K562 (cell line): Measurements from ENCODE around the gene INSIG1. TPM values are rescaled to one million over a fixed set of nuclear protein-coding genes. Genes with fewer than 3 reads are reported as not detected.
A peak's percentile ranks its signal among the peaks of the same experiment; 100 is the strongest.

Experiments used
- CCAR2 ChIP-seq: fragments of 200-400 bp; formaldehyde crosslinking; IDR thresholded peaks from 2 replicates; pipeline ENCODE4 v1.6.1; 2017; ENCODE audit warnings: mild to moderate bottlenecking, low read depth, low read length
- CREBBP ChIP-seq: IDR thresholded peaks from one replicate; pipeline ENCODE4 v1.6.1; 2012; ENCODE audit warnings: low read depth, mild to moderate bottlenecking, control low read depth, inconsistent platforms, low read length
- CTCFL ChIP-seq: IDR thresholded peaks from 2 replicates; pipeline ENCODE4 v1.6.1; 2011; ENCODE audit warnings: borderline replicate concordance, low read depth, mild to moderate bottlenecking, moderate library complexity, low read length; ENCODE audit not compliant: insufficient read depth, poor library complexity, severe bottlenecking
- CXXC5 ChIP-seq: fragments of 250-450 bp; sonication (Bioruptor Pico); IDR thresholded peaks from 2 replicates; pipeline ENCODE4 v1.8.0; 2022; ENCODE audit warnings: inconsistent platforms, mild to moderate bottlenecking, moderate library complexity
- DNMT1 ChIP-seq: fragments of 450-650 bp; IDR thresholded peaks from 2 replicates; pipeline ENCODE4 v1.6.1; 2016; ENCODE audit warnings: antibody characterized with exemption, mild to moderate bottlenecking
- E2F6 ChIP-seq, 2 experiments: IDR thresholded peaks; 2 replicates each; pipeline ENCODE4 v1.6.1; 2011; ENCODE audit warnings: borderline replicate concordance in 1 of 2, control low read depth in 1 of 2, low read depth in 1 of 2, low read length in 1 of 2, mild to moderate bottlenecking in 1 of 2, mixed read lengths in 1 of 2, moderate library complexity in 1 of 2; ENCODE audit not compliant: insufficient read depth in 1 of 2, insufficient read length in 1 of 2, poor library complexity in 1 of 2, severe bottlenecking in 1 of 2; ENCODE audit errors: extremely low read depth in 1 of 2
- FOS ChIP-seq: IDR thresholded peaks from 3 replicates; pipeline ENCODE4 v1.6.1; 2011; ENCODE audit not compliant: insufficient read length; ENCODE audit errors: extremely low read depth
- GATAD2A ChIP-seq: fragments of 450-650 bp; IDR thresholded peaks from 2 replicates; pipeline ENCODE4 v1.6.1; 2017
- HCFC1 ChIP-seq: IDR thresholded peaks from 2 replicates; pipeline ENCODE4 v1.6.1; 2012; ENCODE audit warnings: low read depth, low read length, improper control_type of control experiment
- HLTF ChIP-seq: fragments of 450-650 bp; IDR thresholded peaks from 2 replicates; pipeline ENCODE4 v1.6.1; 2016
- JUNB ChIP-seq: fragments of 450-650 bp; formaldehyde crosslinking; conservative IDR thresholded peaks from 2 replicates; pipeline ENCODE4 v1.4.0; 2020; ENCODE audit warnings: mild to moderate bottlenecking
- L3MBTL2 ChIP-seq: fragments of 450-650 bp; IDR thresholded peaks from 2 replicates; pipeline ENCODE4 v1.6.1; 2016; ENCODE audit warnings: mild to moderate bottlenecking, moderate library complexity
- MCM2 ChIP-seq: fragments of 450-650 bp; IDR thresholded peaks from 2 replicates; pipeline ENCODE4 v1.6.1; 2017; ENCODE audit warnings: low read depth, mild to moderate bottlenecking
- NCOA4 ChIP-seq: fragments of 450-650 bp; IDR thresholded peaks from 2 replicates; pipeline ENCODE4 v1.6.1; 2018; ENCODE audit warnings: mild to moderate bottlenecking; ENCODE audit not compliant: partially characterized antibody
- NR1H2 ChIP-seq: sonication (generic); formaldehyde crosslinking; IDR thresholded peaks from 2 replicates; pipeline ENCODE4 v1.4.0; 2020; ENCODE audit warnings: mild to moderate bottlenecking, missing genetic modification reagents
- NR2F6 ChIP-seq: fragments of 450-650 bp; formaldehyde crosslinking; IDR thresholded peaks from 2 replicates; pipeline ENCODE4 v1.4.0; 2020; ENCODE audit warnings: mild to moderate bottlenecking
- POLR2A ChIP-seq: fragments of 450-650 bp; conservative IDR thresholded peaks from 2 replicates; pipeline ENCODE4 v1.6.1; 2016
- RBM22 ChIP-seq: fragments of 200-400 bp; formaldehyde crosslinking; IDR thresholded peaks from 2 replicates; pipeline ENCODE4 v1.6.1; 2018; ENCODE audit warnings: low read length, low read depth; ENCODE audit not compliant: poor library complexity, severe bottlenecking
- RBM34 ChIP-seq: fragments of 200-400 bp; formaldehyde crosslinking; IDR thresholded peaks from 2 replicates; pipeline ENCODE4 v1.6.1; 2018; ENCODE audit warnings: low read length, borderline replicate concordance; ENCODE audit not compliant: insufficient read depth
- SFPQ ChIP-seq: fragments of 200-400 bp; formaldehyde crosslinking; IDR thresholded peaks from 2 replicates; pipeline ENCODE4 v1.6.1; 2017; ENCODE audit warnings: mild to moderate bottlenecking, low read depth, low read length, moderate library complexity
- SUPT5H ChIP-seq: fragments of 450-650 bp; IDR thresholded peaks from 2 replicates; pipeline ENCODE4 v1.6.1; 2016
- TAF9B ChIP-seq: fragments of 450-650 bp; IDR thresholded peaks from 2 replicates; pipeline ENCODE4 v1.6.1; 2018; ENCODE audit warnings: mild to moderate bottlenecking; ENCODE audit not compliant: partially characterized antibody
- ZBTB17 ChIP-seq: fragments of 450-650 bp; formaldehyde crosslinking; IDR thresholded peaks from 2 replicates; pipeline ENCODE4 v1.4.0; 2020; ENCODE audit warnings: mild to moderate bottlenecking
- ZKSCAN1 ChIP-seq: fragments of 150-350 bp; IDR thresholded peaks from 2 replicates; pipeline ENCODE4 v1.6.1; 2016; ENCODE audit warnings: low read depth, low read length
- ZNF134 ChIP-seq: fragments of 250-450 bp; sonication (Bioruptor Pico); conservative IDR thresholded peaks from 2 replicates; pipeline ENCODE4 v1.4.0; 2020
- ZNF143 ChIP-seq: sonication (generic); formaldehyde crosslinking; IDR thresholded peaks from 2 replicates; pipeline ENCODE4 v1.9.0; 2022; ENCODE audit warnings: mild to moderate bottlenecking, missing genetic modification reagents
- ZNF644 ChIP-seq: fragments of 200-800 bp; sonication (Bioruptor generic); IDR thresholded peaks from 2 replicates; pipeline ENCODE4 v1.6.1; 2016; ENCODE audit warnings: low read depth, missing genetic modification characterization, missing compliant biosample characterization
- ZNF75A ChIP-seq: fragments of 450-650 bp; formaldehyde crosslinking; IDR thresholded peaks from 2 replicates; pipeline ENCODE4 v1.4.0; 2020; ENCODE audit warnings: mild to moderate bottlenecking
- polyA plus RNA-seq, 8 experiments: library from polyadenylated mRNA; depleted of rRNA in 4 of 8; stranded (reverse) in 5 of 8; unstranded in 3 of 8; fragments of >200 nt; fragmentation: Nextera tagmentation in 2 of 8; fragmentation: Illumina TruSeq in 1 of 8; extraction: Ambion mirVana in 2 of 8; extraction: Trizol in 1 of 8; gene quantifications; 2 replicates each; pipeline versions ENCODE4 v1.2.1 to v1.2.3, GENCODE V29; 2011 to 2014; ENCODE audit warnings: inconsistent platforms in 1 of 8, missing spikeins in 1 of 8
- total RNA-seq, 7 experiments: library from RNA; depleted of rRNA in 6 of 7; stranded (reverse); fragments of >200 nt in 6 of 7; fragmentation: Illumina TruSeq in 2 of 7; extraction: Trizol in 2 of 7; gene quantifications; 2 replicates each; pipeline versions ENCODE4 v1.2.1 to v1.2.3, GENCODE V29; 2011 to 2021; ENCODE audit warnings: low replicate concordance in 1 of 7

INSIG1 gene
- total and polyA plus RNA-seq, 9 of the 15 experiments (the other 6 are each of a cell fraction or from before 2014, with no cell fraction given), result 57.1 to 787 (median 238) TPM

- TF ChIP-seq RBM22, result no peak
- TF ChIP-seq ZNF143 (CRISPR knock-in tag), result no peak
- TF ChIP-seq ZBTB17, result no peak
- TF ChIP-seq SUPT5H, result no peak
- no peak for TF ChIP-seq NR2F6
- TF ChIP-seq ZKSCAN1, result no peak
- TF ChIP-seq SFPQ, result no peak
- no peak for TF ChIP-seq TAF9B
- no peak for TF ChIP-seq DNMT1
- no peak for TF ChIP-seq CCAR2
- no peak for TF ChIP-seq CTCFL
- TF ChIP-seq E2F6 (IDR thresholded peaks at IDR 0.05; ENCODE audit: borderline replicate concordance in 1 of 2, extremely low read depth in 1 of 2, insufficient read depth in 1 of 2, insufficient read length in 1 of 2, low read depth in 1 of 2, low read length in 1 of 2, poor library complexity in 1 of 2, severe bottlenecking in 1 of 2), result no peak
- TF ChIP-seq GATAD2A, result peak; percentile 24; the same call in 1 of the 2 replicates
- no peak for TF ChIP-seq JUNB
- TF ChIP-seq NCOA4, result peak; percentile 61
- TF ChIP-seq ZNF134, result no peak
- no peak for TF ChIP-seq NR1H2 (CRISPR knock-in tag)
- TF ChIP-seq FOS, result no peak
- TF ChIP-seq HLTF, result peak; percentile 45; the same call in 1 of the 2 replicates
- no peak for TF ChIP-seq CXXC5
- TF ChIP-seq CREBBP, result no peak
- TF ChIP-seq ZNF644 (tag), result no peak
- no peak for TF ChIP-seq POLR2A
- no peak for TF ChIP-seq MCM2
- TF ChIP-seq ZNF75A (CRISPR knock-in tag), result no peak
- no peak for TF ChIP-seq RBM34
- TF ChIP-seq L3MBTL2, result no peak
- TF ChIP-seq HCFC1, result no peak
Observed at GRCh38 chr7:155263581-155264143, 34.0 kb upstream of the INSIG1 start (continued).
